Mucosa of descending colon (tissue), 3 donors: ENCODE results near the gene CHD2. TPM values are rescaled to one million over a fixed set of nuclear protein-coding genes. Genes with fewer than 3 reads are reported as not detected.

Experiments
- ATAC-seq: fragments of 200-7000 bp; cut with Tn5 transposase; one replicate; pipeline ENCODE4 v1.9.1; 2020; ENCODE audit warnings: mild to moderate bottlenecking, moderate library complexity
- DNase-seq, 3 donors: peaks; one replicate each; pipeline ENCODE4 v3.0.0-alpha.2; 2020
- H3K36me3 ChIP-seq: fragments of 200-600 bp; one replicate; pipeline ENCODE4 v1.8.0; 2021; ENCODE audit warnings: low read depth, mild to moderate bottlenecking
- H3K4me1 ChIP-seq: fragments of 200-600 bp; one replicate; pipeline ENCODE4 v1.8.0; 2021; ENCODE audit warnings: low read depth, mild to moderate bottlenecking
- H3K4me3 ChIP-seq: fragments of 200-600 bp; one replicate; pipeline ENCODE4 v1.8.0; 2021; ENCODE audit warnings: mild to moderate bottlenecking
- H3K9me3 ChIP-seq: fragments of 200-600 bp; one replicate; pipeline ENCODE4 v1.8.0; 2021; ENCODE audit warnings: mild to moderate bottlenecking
- CTCF ChIP-seq: fragments of 200-600 bp; IDR thresholded peaks from one replicate; pipeline ENCODE4 v1.8.0; 2022; ENCODE audit warnings: antibody characterized with exemption, mild to moderate bottlenecking
- intact Hi-C, 2 donors: fragments of 100-400 bp; cut with DNase I in 1 of 2; cut with micrococcal nuclease in 1 of 2; formaldehyde crosslinking; loops; one replicate each; pipeline versions ENCODE4 v1.11.0 to v1.11.1; 2022; cut with DNase I, micrococcal nuclease
- total RNA-seq, 3 donors: library from RNA; stranded (reverse); fragmentation: NEBNext Ultra II Directional in 2 of 3; extraction: Animal tissue kit (Norgen Biotek cat#: 25700) in 2 of 3; gene quantifications; one replicate each; pipeline versions ENCODE4 v1.2.1 to v1.2.4, GENCODE V29; 2021 to 2023
- donor health status: DM: no; HTN: no; CAD: no; lungs with moderate emphysema.
- donor health status: DM: no; HTN: no; CAD: no.
- donor health status: DM: no; HTN: yes; CAD: no.

CHD2 gene
- total RNA-seq, 3 donors from 2014 or later = 86.2 to 128 (median 110) TPM

- Histone ChIP-seq H3K9me3 (no peaks in the 10 kb centered on the region), H3K4me3 (no peak overlapping the region), H3K36me3 (no peaks in the 10 kb centered on the region), H3K4me1 (peaks cover 37% of the 10 kb centered on the region)
- TF ChIP-seq CTCF = no peak
- intact Hi-C loops = loop anchor here in 1 of 2 donors (5.0 kb wide), 1 partner anchor 93 kb away; no protein-coding TSS in a partner anchor
- ATAC-seq = no peak
- no peak for DNase-seq
These were observed 4.8 kb downstream of the CHD2 start for GRCh38 chr15:92904722-92905571.

GRCh38 chr15:92906020-92906419 is 5.9 kb downstream of the CHD2 start:
- intact Hi-C loops = no loop called here
- no peak for TF ChIP-seq CTCF
- Histone ChIP-seq H3K4me3 (no peak overlapping the region), H3K9me3 (no peaks in the 10 kb centered on the region), H3K36me3 (no peaks in the 10 kb centered on the region), H3K4me1 (peaks cover 43% of the 10 kb centered on the region)
- no peak for DNase-seq
- ATAC-seq = no peak

- Histone ChIP-seq H3K9me3 (no peaks in the 10 kb centered on the region), H3K36me3 (no peaks in the 10 kb centered on the region), H3K4me1 (peaks cover 43% of the 10 kb centered on the region), H3K4me3 (no peak overlapping the region)
- intact Hi-C loops = no loop called here
- no peak for TF ChIP-seq CTCF
- DNase-seq (no peak), ATAC-seq (peak; percentile 45)
These were observed 6.5 kb downstream of the CHD2 start for GRCh38 chr15:92906563-92907081.

GRCh38 chr15:92907229-92907628 is 7.1 kb downstream of the CHD2 start:
- DNase-seq = no peak
- no peak for TF ChIP-seq CTCF
- H3K4me1 ChIP-seq = peaks cover 45% of the 10 kb centered on the region
- intact Hi-C loops = no loop called here
- H3K9me3 ChIP-seq = no peaks in the 10 kb centered on the region
- H3K4me3 ChIP-seq = no peak overlapping the region
- no peak for ATAC-seq
- H3K36me3 ChIP-seq = no peaks in the 10 kb centered on the region

GRCh38 chr15:92907896-92908712 is 8.0 kb downstream of the CHD2 start:
- H3K9me3 ChIP-seq = no peaks in the 10 kb centered on the region
- intact Hi-C loops = no loop called here
- H3K36me3 ChIP-seq = no peaks in the 10 kb centered on the region
- H3K4me1 ChIP-seq = peaks cover 53% of the 10 kb centered on the region
- no peak for TF ChIP-seq CTCF
- DNase-seq = no peak
- ATAC-seq = no peak
- H3K4me3 ChIP-seq = no peak overlapping the region
